H1 (cell line): ENCODE results near the gene SYVN1. TPM values are rescaled to one million over a fixed set of nuclear protein-coding genes. Genes with fewer than 3 reads are reported as not detected.

ENCODE experiments used
- EP300 ChIP-seq, 2 experiments: IDR thresholded peaks; 1 replicate in 1 of 2; 2 replicates in 1 of 2; pipeline ENCODE4 v1.6.1; 2011 to 2012; ENCODE audit warnings: low read depth in 2 of 2, low read length in 2 of 2, mild to moderate bottlenecking in 2 of 2, borderline replicate concordance in 1 of 2, inconsistent platforms in 1 of 2, moderate library complexity in 1 of 2
- KDM4A ChIP-seq: IDR thresholded peaks from one replicate; pipeline ENCODE4 v1.7.1; 2012; ENCODE audit warnings: low read depth, mild to moderate bottlenecking, moderate library complexity, low read length, inconsistent platforms; ENCODE audit not compliant: severe bottlenecking
- KDM5A ChIP-seq: fragments of 200-600 bp; IDR thresholded peaks from 2 replicates; pipeline ENCODE4 v1.7.1; 2012; ENCODE audit warnings: mild to moderate bottlenecking, low read length, inconsistent platforms, mixed read lengths
- POLR2AphosphoS5 ChIP-seq: IDR thresholded peaks from 2 replicates; pipeline ENCODE4 v1.6.1; 2011; ENCODE audit warnings: low read depth, low read length
- RAD21 ChIP-seq, 2 experiments: IDR thresholded peaks in 1 of 2; conservative IDR thresholded peaks in 1 of 2; 2 replicates each; pipeline ENCODE4 v1.6.1; 2011; ENCODE audit warnings: low read depth in 2 of 2, low read length in 2 of 2, improper control_type of control experiment in 1 of 2, inconsistent platforms in 1 of 2, mild to moderate bottlenecking in 1 of 2, moderate library complexity in 1 of 2
- RNF2 ChIP-seq: fragments of 200-900, 300-1000 bp; sonication (generic); IDR thresholded peaks from 2 replicates; pipeline ENCODE4 v1.7.1; 2016; ENCODE audit warnings: borderline replicate concordance, low read depth, mild to moderate bottlenecking, antibody characterized with exemption, low read length; ENCODE audit not compliant: poor library complexity, severe bottlenecking; ENCODE audit errors: missing control alignments
- RXRA ChIP-seq: IDR thresholded peaks from 2 replicates; pipeline ENCODE4 v1.6.1; 2011; ENCODE audit warnings: low read depth, mild to moderate bottlenecking, low read length, moderate library complexity; ENCODE audit not compliant: insufficient read depth
- SRF ChIP-seq: IDR thresholded peaks from 2 replicates; pipeline ENCODE4 v1.6.1; 2011; ENCODE audit warnings: mild to moderate bottlenecking, low read depth, low read length, moderate library complexity
- TEAD4 ChIP-seq: IDR thresholded peaks from 2 replicates; pipeline ENCODE4 v1.6.1; 2012; ENCODE audit warnings: low read depth, low read length, inconsistent platforms, mixed read lengths
- USF2 ChIP-seq: IDR thresholded peaks from 2 replicates; pipeline ENCODE4 v1.6.1; 2011; ENCODE audit warnings: low read length, improper control_type of control experiment
- polyA plus RNA-seq, 7 experiments: library from polyadenylated mRNA; depleted of rRNA in 3 of 7; stranded (reverse) in 5 of 7; unstranded in 2 of 7; fragments of >200 nt in 5 of 7; fragments of 200-250 nt in 2 of 7; gene quantifications; 1 replicate in 5 of 7; 2 replicates in 1 of 7; 4 replicates in 1 of 7; pipeline versions ENCODE4 v1.2.1 to v1.2.3, GENCODE V29; 2011 to 2013; ENCODE audit warnings: missing spikeins in 2 of 7, mixed read lengths in 2 of 7
- total RNA-seq: library from RNA; stranded (reverse); fragmentation: NEBNext Ultra II Directional; extraction: Animal tissue kit (Norgen Biotek cat#: 25700); gene quantifications from 2 replicates; pipeline ENCODE4 v1.2.1, GENCODE V29; 2021

SYVN1 gene
- total and polyA plus RNA-seq, 2 of the 8 experiments (the other 6 are each of a cell fraction or from before 2014, with no cell fraction given), result 27.8 to 29.4 TPM

DNA sequence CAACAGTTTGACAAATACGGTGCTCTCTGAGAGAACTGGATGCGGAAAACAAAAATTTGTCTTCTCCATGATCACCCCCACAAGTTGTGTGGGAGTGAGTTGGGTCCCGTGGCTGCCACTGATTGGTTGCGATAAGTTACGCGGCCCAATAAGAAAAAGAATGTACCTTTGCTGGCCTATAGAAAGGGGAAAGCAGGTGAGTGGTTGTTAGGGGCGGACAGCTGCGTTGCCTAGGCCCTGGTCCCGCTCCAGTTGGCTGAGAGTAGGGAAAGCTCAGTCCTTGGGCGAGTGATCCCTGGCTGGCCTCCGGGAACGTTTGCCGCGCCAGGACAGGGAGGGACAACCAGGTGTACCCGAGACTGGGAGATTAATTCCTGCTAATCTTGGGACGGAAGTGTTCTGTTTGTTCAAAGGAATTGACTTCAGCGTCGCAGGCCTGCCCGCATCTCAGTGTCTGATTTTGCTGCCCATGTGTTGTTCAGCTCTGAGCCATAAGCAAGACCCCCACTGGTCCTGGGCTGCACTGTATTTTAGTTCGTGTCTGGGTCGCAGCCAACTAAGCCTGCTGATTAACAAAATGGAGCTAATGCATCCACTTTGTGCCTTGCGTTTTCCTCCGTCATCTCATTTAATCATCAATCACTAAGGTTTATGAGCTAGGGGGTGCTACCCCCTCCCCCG is 773 bp upstream of the SYVN1 start (continued):
- TF ChIP-seq RNF2, result no peak
- TF ChIP-seq RAD21 (IDR thresholded peaks at IDR 0.05 in 1 of 2, conservative IDR thresholded peaks at IDR 0.05 in 1 of 2; ENCODE audit: low read depth in 2 of 2, low read length in 2 of 2), result no peak
- TF ChIP-seq EP300 (IDR thresholded peaks at IDR 0.05; ENCODE audit: borderline replicate concordance in 1 of 2, low read depth in 2 of 2, low read length in 2 of 2), result no peak
- TF ChIP-seq USF2, result no peak
- TF ChIP-seq KDM5A, result no peak
- TF ChIP-seq SRF, result no peak
- no peak for TF ChIP-seq RXRA
- peak; percentile 23 for TF ChIP-seq KDM4A
- TF ChIP-seq TEAD4, result no peak
- peak; percentile 96 for TF ChIP-seq POLR2AphosphoS5
